ENCODE data around the gene EXT2.

EXT2 gene

DNA sequence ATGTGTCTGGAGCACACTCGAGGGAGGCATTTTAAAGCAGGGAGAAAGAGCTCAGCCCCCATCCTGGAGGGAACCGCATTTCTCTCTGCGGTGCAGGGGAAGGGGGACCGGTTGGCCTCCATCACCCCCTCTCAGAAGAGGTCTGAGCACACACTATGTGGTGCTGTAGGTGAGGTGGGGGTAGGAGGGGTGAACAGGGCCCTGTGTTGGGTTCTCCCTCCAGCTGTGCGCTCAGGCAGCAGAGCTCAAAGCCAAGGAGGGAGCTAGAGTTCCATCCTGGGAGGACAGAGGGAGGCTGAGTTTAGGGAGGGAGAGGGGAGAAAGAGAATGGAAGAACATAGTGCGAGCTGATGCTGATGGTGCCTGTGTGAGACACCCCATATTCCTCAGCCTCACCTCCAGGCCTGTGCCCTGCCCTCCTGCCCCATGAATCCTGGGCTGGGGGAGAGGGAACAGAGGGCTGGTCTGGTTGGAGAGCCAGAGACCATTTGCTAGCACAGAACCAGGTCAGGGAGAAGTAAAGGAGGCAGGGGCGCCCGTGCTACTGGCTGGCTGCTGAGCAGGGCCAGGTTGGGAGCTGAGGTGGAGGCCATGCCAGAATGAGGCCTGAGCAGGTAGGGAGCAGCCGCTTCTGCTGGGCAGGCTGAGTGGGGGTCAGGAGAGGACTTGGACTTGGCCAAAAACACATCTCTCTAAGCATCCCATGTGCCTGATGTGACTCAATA lies 170.7 kb downstream of the EXT2 start:
- ChIA-PET CTCF (interaction anchor here (0.8 kb wide), 1 partner anchor 133 kb away, joined by 4 read pairs; no protein-coding TSS in a partner anchor), POLR2A (no interaction called here)
- TF ChIP-seq SP1 (IDR thresholded peaks at IDR 0.05) (no peak), ARNT (IDR thresholded peaks at IDR 0.05) (no peak), FOXK2 (IDR thresholded peaks at IDR 0.05) (no peak), LEF1 (IDR thresholded peaks at IDR 0.05; ENCODE audit: borderline replicate concordance) (no peak), CTBP1 (IDR thresholded peaks at IDR 0.05; ENCODE audit: borderline replicate concordance) (no peak), FOXM1 (IDR thresholded peaks at IDR 0.05; ENCODE audit: borderline replicate concordance) (no peak), ELF4 (IDR thresholded peaks at IDR 0.05) (no peak), ZNF384 (IDR thresholded peaks at IDR 0.05) (no peak), FOXA1 (IDR thresholded peaks at IDR 0.05) (no peak), SUZ12 (IDR thresholded peaks at IDR 0.05) (no peak), BHLHE40 (IDR thresholded peaks at IDR 0.05; ENCODE audit: borderline replicate concordance) (no peak)
- TF ChIP-seq, protein P1, sequence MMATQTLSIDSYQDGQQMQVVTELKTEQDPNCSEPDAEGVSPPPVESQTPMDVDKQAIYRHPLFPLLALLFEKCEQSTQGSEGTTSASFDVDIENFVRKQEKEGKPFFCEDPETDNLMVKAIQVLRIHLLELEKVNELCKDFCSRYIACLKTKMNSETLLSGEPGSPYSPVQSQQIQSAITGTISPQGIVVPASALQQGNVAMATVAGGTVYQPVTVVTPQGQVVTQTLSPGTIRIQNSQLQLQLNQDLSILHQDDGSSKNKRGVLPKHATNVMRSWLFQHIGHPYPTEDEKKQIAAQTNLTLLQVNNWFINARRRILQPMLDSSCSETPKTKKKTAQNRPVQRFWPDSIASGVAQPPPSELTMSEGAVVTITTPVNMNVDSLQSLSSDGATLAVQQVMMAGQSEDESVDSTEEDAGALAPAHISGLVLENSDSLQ (IDR thresholded peaks at IDR 0.05): no peak
- DNase-seq (ENCODE audit: extremely low spot score): no peak

DNA sequence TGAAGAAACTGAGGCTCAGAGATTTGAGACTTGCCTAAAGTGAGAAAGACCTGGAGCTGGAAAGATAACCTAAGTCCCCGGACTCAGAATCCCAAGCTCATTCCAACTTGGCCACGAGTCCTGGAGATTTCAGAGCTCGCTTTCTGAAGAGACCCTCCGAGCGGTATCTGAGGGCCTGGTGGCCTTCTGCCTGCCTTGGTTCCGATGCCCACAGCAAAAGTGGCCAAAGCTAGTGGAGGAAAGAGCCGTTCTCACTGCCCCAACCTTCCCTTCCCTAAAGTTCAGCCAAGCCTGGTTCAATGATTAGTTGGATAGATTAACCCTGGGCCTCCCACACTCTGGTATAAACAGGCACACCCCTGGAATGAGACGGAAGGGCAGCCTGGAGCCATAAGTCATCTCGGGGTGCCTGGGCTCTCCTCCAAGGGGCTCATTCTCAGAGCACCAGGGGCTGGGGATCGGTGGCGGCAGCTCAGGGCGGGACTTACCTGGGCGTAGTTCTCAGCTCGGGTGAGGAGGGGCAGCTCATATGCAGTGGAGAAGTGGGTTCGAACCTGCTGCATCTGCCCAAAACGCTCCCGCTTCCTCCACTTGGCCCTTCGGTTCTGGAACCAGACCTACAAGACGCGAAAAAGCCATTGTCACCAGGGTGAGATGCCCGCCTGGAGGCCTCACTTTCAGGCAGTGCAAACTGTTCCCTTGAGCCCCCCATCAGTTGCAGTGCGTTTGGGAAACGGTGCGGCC lies 171.7 kb downstream of the EXT2 start:
- no peak for DNase-seq (ENCODE audit: extremely low spot score)
- ChIA-PET POLR2A (interaction anchor here (0.8 kb wide), 1 partner anchor 10 kb away, joined by 4 read pairs; no protein-coding TSS in a partner anchor), CTCF (interaction anchor here (0.7 to 0.8 kb wide), 2 partner anchors 18 to 134 kb away, joined by 3 to 4 read pairs; no protein-coding TSS in a partner anchor)
- TF ChIP-seq FOXK2 (IDR thresholded peaks at IDR 0.05): no peak
- no peak for TF ChIP-seq FOXM1 (IDR thresholded peaks at IDR 0.05; ENCODE audit: borderline replicate concordance)
- TF ChIP-seq ELF4 (IDR thresholded peaks at IDR 0.05): no peak
- TF ChIP-seq HDGF (IDR thresholded peaks at IDR 0.05; ENCODE audit: borderline replicate concordance): no peak
- no peak for TF ChIP-seq SP1 (IDR thresholded peaks at IDR 0.05)
- no peak for TF ChIP-seq SUZ12 (IDR thresholded peaks at IDR 0.05)
- no peak for TF ChIP-seq ARNT (IDR thresholded peaks at IDR 0.05)

DNA sequence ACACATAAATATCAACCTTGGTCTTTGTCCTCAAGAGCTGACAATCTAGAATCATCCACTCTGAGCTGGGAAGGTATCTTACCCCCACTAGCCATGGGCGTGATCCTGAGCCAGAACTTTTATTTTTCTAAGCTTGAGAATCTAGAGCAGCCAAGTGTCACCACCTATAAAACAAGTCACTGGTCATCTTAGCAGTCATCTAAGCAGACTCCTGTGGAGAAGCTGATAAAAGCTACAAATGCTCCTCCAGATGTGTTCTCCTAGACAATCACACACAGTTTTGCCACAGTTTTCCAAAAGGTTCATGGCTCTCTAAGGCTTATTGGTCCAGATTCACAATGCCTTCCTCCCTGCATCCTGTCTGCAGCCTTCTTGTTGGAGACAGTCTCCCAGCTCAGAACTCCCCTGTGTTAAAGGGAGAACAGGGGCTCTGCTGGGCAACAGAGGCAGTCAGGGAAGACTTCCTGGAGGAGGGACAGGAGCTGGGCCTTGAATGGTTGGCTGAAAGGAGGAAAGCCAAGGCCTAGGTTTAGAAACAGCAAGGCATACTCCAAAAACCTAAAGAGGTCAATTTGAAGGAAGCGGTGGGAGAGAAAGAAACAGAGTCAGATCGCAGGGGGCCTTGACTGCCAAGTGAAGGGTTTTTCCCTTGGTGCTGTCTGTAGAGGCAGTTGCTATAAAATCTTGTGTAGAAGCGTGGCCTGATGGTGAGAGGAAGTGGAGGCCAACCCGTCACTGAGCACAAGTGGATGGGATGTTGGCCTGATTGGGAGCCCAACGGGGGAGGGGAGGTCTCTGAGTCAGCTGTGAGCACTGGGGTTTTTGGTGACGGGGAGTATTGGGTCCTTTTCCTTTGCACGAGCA lies 172.5 kb downstream of the EXT2 start:
- ChIA-PET POLR2A (no interaction called here), CTCF (no interaction called here)

DNA sequence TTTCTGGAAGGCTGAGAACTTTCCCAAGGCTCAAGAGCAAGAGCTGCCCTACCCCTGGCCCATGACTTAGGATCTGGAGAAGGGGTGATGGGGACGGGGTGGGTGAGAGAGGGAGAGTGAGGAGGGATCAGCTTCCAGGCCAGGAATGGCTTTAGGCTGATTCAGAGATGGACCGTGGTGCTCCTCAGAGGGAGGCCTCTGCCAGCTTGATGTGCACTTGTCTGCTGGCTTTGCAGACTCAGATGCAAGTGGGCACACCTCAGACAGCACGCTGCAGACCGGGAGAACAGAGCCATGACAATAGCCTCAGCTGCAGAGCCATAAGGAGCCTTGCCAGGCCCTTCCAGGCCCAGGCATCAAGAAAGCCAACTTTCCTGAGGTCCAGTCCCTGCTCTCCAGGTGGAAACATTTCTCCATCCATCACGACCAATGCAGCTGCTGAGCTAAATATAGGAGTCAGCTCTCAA lies 173.2 kb downstream of the EXT2 start:
- TF ChIP-seq L3MBTL2 (conservative IDR thresholded peaks at IDR 0.05) (no peak), ZNF384 (IDR thresholded peaks at IDR 0.05) (no peak), CTBP1 (IDR thresholded peaks at IDR 0.05; ENCODE audit: borderline replicate concordance) (no peak), FOXA1 (IDR thresholded peaks at IDR 0.05) (no peak), FOXM1 (IDR thresholded peaks at IDR 0.05; ENCODE audit: borderline replicate concordance) (no peak), LEF1 (IDR thresholded peaks at IDR 0.05; ENCODE audit: borderline replicate concordance) (no peak), ELF4 (IDR thresholded peaks at IDR 0.05) (no peak), NFRKB (IDR thresholded peaks at IDR 0.05) (no peak), TARDBP (IDR thresholded peaks at IDR 0.05) (no peak), FOXK2 (IDR thresholded peaks at IDR 0.05) (no peak), SUZ12 (IDR thresholded peaks at IDR 0.05) (no peak), HDGF (IDR thresholded peaks at IDR 0.05; ENCODE audit: borderline replicate concordance) (no peak), BHLHE40 (IDR thresholded peaks at IDR 0.05; ENCODE audit: borderline replicate concordance) (no peak), ARNT (IDR thresholded peaks at IDR 0.05) (no peak), SP1 (IDR thresholded peaks at IDR 0.05) (no peak)
- TF ChIP-seq, protein P1 (IDR thresholded peaks at IDR 0.05): no peak
- no peak for DNase-seq (ENCODE audit: extremely low spot score)
- POLR2A ChIA-PET: no interaction called here
- CTCF ChIA-PET: no interaction called here

More for the DNA sequence above, 172.5 kb downstream of the EXT2 start:
- no peak for TF ChIP-seq FOXA1 (IDR thresholded peaks at IDR 0.05)
- no peak for TF ChIP-seq ELF4 (IDR thresholded peaks at IDR 0.05)
- TF ChIP-seq NFRKB (IDR thresholded peaks at IDR 0.05): no peak
- TF ChIP-seq TARDBP (IDR thresholded peaks at IDR 0.05): no peak
- no peak for TF ChIP-seq ARNT (IDR thresholded peaks at IDR 0.05)
- TF ChIP-seq HDGF (IDR thresholded peaks at IDR 0.05; ENCODE audit: borderline replicate concordance): no peak
- no peak for TF ChIP-seq CTBP1 (IDR thresholded peaks at IDR 0.05; ENCODE audit: borderline replicate concordance)
- no peak for TF ChIP-seq L3MBTL2 (conservative IDR thresholded peaks at IDR 0.05)
- no peak for TF ChIP-seq FOXK2 (IDR thresholded peaks at IDR 0.05)
- TF ChIP-seq, protein P1 (IDR thresholded peaks at IDR 0.05): no peak
- no peak for TF ChIP-seq SUZ12 (IDR thresholded peaks at IDR 0.05)
- TF ChIP-seq FOXM1 (IDR thresholded peaks at IDR 0.05; ENCODE audit: borderline replicate concordance): no peak
- no peak for TF ChIP-seq BHLHE40 (IDR thresholded peaks at IDR 0.05; ENCODE audit: borderline replicate concordance)
- no peak for DNase-seq (ENCODE audit: extremely low spot score)

Measured in HEK293T (cell line).